T-helper 1 cell treated with Interleukin-12 subunit alpha and Interleukin-12 subunit beta and Interleukin-4 antibody, amounts not matched to agents 30 ng/mL and 1 ng/mL, for 36 hours (primary cell): Measurements from ENCODE around the gene PABPN1L. TPM values are rescaled to one million over a fixed set of nuclear protein-coding genes. Genes with fewer than 3 reads are reported as not detected.

ENCODE experiments used
- intact Hi-C: fragments of 100-400 bp; cut with micrococcal nuclease; formaldehyde crosslinking; loops from one replicate; pipeline ENCODE4 v1.15.1; 2024
- total RNA-seq: library from RNA; stranded (reverse); gene quantifications from 2 replicates; pipeline ENCODE4 v1.2.3, GENCODE V29; 2022

The PABPN1L gene
- total RNA-seq, 1 donor from 2014 or later, result not detected

DNA sequence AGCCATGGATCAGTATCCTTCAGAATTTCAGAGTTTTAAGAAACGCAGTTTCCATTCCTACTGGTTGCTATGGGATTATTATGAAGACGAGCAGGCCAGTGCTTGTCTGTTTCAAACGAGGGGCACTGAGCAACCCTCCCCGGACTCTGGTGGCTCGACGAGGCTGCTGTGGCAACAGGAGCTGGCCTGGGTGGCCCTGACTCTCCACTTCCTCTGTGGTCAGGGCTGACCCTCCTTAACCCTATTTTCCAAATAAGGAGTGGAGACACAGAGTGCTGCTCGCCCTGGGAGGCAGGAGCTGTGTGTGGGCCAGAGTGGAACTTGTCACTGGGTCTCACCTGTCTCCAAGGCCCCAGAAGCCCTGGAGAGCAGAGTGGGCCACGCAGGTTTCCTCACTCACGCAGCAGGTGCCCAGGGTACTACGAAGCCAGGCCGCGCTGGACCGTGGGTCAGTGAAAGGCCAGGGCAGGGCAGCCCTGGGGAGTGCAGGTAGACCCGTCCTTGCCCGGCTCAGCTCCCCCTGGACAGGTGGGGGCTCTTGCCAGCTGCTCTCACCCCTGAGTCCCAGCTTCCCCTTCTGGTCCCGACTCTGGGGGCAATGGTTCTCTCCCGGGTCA, 13.0 kb downstream of the PABPN1L start:
- intact Hi-C loops, result no loop called here

DNA sequence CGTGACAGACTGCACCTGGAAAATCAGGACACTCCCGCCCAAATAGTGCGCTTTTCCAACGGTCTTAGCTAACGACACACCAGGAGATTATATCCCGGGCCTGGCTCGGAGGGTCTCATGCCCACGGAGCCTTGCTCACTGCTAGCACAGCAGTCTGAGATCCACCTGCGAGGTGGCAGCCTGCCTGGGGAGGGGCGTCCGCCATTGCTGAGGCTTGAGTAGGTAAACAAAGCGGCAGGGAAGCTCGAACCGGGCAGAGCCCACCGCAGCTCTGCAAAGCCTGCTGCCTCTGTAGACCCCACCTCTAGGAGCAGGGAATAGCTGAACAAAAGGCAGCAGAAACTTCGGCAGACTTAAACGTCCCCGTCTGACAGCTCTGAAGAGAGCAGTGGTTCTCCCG, 14.8 kb downstream of the PABPN1L start:
- intact Hi-C loops, result no loop called here

DNA sequence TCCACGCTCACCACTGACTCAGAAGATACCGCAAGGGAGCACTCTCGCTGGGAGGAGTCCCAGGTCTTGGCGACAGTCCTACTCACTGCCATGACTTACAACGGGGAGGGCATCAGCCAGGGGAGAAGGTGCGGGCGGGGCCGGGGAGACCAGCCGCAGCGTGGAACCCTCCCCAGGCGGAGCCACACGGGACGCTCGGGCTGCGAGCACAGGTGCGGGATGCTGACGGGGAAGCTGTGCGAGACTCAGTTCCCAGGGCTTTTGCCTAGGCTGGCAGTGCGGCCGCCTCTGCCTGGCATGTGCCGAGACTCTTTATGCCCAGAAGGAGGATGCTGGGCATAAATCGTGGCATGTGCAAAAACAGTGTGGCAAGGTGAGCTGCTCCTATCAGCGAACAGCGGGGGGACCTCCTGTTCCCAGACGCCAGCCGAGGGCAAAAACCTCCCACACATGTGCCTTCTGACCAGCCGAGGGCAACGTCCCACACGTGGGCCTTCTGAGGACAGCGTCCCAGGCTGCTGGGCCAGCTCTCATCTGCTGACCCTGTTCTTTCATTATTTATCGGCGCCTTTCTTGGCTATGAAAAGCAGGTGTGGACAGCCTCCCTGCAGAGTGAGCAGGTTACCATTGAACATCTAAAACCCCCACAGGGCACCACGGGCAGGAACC, 15.8 kb downstream of the PABPN1L start:
- intact Hi-C loops, result no loop called here

DNA sequence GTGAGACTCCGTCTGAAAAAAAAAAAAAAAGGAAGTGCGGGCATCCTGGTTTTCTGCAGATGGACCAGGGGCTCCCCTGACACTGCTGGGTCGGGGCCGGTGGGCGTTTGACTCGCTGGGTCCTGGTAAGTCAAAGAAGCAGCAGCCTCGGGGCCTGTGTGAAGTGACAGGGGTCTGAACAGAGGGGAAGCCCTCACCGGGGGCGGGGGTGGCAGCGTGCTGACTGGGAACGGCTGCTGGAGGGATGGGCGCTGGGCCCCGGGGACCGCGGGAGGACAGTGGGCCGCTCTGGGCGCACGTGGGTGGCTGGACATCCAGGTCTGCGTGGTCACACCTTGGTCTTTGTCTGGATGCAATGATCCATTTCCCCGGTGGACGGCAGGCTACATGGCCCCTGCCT, 17.9 kb downstream of the PABPN1L start:
- intact Hi-C loops, result no loop called here

DNA sequence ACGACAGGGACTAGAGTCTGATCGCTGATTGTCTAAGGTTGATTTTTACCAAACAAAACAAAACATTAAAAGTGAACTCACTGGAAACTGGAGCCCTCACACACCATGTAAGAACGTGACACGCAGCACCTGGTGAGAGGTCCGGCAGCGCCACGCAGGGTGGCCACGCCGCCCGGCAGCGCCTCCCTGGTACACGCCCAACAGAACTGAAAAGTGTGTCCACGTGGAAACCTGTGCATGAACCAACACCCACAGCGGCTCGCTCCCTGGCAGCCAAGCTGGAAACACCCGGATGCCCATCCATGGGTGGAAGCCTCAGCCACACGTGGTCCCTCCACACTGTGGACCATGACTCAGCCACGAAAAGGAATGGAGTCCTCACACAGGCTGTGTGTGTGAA, 18.8 kb downstream of the PABPN1L start:
- intact Hi-C loops, result no loop called here

DNA sequence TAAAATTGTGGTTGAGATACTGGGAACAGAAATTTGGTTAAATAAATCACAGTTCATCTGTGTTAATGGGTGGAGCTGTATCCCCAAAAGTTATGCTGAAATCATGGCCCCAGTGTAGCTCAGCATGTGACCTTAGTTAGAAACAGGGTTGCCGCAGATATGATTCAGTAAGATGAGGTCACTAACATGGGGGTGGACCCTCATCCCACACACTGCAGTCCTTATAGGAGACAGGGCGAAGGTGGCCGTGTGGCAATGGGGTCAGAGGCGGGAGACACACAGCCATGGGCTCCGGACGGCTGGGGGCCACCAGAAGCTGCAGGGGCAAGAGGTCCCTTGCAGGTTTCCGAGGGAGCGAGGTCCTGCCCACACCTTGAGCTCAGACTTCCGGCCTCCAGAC, 20.4 kb downstream of the PABPN1L start:
- intact Hi-C loops, result no loop called here

DNA sequence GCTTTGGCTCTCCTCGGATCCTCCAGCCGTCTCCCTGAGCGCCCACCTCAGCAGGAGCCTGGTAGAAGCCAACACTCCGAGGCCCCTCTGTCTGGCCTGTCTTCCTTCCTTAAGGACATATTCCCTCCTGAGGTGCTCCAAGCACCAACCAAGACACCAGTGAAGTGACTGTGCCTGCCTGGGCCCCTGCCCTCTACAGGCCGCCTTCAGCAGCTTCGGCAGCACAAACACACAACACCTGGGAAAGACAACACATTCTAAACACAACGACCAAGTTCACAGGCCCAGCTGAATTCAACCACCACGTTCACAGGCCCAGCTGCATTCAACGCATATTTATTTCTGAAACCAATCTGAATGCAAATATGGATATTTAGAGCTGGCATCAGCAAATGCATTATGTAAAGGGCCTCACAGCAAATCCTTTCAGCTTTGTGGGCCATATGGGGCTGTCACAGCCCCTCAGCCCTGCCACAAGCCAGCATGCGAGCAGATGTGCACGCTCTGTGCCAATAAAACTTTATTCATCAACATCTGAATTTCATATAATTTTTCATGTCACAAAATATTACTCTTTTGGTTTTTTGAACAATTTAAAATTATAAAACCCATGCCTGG, 21.9 kb downstream of the PABPN1L start:
- intact Hi-C loops, result no loop called here

DNA sequence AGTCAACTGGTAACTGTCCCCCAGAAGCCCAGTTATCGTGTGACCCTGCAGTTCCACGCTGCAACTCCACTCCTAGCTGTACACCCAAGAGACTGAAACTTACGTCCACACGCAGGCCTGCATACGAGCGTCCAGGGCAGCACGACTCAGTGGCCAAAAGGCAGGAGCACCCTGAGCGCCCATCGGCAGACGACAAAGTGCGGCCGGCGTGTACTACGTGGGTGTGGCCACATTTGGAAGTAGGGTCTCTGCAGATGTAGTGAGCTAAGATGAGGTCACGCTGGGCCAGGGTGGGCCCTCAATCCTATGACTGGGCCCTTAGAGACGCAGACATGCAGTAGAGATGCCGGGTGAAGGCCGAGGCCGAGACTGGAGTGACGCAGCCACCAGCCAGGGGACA, 23.2 kb downstream of the PABPN1L start:
- intact Hi-C loops, result no loop called here

DNA sequence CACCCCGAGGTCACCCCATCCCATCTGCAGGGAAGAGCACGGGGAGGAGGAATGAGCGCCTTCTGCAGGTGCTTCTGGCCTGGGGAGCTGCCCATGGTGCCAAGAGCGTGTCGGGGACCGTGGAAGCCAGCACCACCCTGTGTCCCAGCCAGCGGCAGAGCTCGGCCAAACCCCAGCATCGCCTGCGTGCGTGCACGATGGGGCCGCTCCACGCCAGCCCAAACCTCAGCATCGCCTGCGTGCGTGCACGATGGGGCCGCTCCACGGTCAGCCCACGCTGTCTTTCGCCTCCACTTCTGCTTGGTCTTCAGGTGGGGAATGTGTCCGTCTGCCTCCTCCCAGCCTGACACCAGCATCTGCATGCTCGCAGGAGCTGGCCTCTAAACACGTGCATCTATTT, 23.7 kb downstream of the PABPN1L start:
- intact Hi-C loops, result no loop called here

DNA sequence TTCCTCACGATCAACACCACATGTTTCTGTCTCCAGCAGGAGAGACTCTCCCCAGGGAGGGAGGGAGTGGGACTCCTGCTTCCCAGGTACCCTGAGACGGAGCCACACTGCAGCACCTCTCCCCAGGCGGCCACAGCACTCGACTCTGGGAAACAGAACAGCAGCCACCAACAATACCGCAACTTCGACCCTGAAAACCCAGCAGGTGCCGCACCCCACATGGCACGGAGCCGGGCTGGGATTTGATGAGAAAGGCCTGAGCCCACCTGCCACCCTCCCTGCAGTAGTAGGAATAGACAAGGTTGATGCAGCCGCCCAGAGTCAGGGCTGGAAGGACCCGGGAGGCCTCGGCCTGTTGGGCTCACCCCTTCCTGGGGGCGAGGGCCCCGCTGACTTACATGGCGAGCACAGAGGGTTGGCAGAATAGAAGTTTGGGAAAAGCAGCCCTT, 24.1 kb downstream of the PABPN1L start:
- intact Hi-C loops, result no loop called here

DNA sequence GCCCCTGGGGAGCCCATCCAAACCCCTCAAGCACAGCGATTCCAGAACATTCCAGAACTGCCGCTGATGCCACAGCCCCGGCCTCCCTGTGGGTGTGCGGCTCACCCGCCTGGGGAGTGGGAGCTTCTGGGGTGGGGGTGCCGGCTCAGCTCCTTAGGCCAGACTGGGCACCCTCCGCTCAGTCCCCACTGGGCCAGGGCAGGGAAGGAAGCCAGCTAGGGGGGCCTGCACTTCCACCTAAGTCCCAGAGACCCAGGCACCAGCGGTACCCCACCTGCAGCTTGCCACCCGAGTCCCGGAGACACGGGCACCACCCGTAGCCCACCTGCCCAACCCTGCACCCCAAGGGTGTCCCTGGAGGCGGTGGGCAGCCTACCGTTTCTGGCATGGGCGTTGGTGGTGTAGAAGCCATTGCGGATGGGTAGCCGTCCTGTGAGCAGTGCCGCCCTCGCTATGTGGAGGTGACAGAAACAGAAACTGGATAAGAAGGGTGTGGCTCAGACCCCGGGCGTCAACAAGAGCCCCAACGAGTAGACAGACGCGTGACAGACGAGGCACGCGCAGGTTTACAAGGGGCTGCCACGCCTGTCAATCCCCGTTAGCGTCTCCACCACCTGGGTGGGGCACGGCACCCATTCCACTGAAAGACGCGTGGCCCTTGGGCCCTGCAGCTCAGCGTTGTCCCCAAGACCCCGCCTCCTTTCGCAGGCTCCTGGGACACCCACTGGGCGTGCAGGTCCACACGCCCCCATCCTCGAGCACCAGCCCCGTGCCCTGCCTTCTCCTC, 24.7 kb downstream of the PABPN1L start:
- intact Hi-C loops, result no loop called here

DNA sequence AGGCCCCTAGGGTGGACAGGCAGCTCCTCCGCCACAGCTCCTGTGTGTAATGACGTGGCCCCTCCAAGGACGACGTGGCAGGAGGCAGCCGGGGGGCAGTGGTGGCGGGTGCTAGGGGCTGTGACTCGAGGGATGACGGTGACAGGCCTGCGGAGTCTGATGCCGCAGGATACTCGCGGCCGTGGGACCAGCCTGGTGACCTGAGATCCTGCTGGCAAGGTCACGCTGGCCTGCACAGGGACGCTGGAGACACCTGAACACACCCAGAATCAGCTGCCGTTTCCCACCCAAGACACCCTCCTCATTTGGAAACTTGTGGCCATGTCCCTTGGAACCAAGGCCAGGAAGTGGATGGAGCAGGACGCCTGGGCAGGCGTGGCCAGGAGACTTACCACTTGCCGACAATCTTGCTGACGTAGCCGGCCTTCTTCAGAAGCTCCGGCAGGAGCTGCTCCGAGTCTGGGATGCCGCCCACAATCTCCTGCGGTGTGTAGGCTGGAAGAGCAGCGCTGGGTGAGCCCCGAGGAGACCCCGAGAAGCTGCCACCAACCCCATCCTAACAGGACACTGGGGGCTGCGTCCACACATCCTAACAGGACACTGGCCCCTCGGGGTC, 25.8 kb downstream of the PABPN1L start:
- intact Hi-C loops, result no loop called here

DNA sequence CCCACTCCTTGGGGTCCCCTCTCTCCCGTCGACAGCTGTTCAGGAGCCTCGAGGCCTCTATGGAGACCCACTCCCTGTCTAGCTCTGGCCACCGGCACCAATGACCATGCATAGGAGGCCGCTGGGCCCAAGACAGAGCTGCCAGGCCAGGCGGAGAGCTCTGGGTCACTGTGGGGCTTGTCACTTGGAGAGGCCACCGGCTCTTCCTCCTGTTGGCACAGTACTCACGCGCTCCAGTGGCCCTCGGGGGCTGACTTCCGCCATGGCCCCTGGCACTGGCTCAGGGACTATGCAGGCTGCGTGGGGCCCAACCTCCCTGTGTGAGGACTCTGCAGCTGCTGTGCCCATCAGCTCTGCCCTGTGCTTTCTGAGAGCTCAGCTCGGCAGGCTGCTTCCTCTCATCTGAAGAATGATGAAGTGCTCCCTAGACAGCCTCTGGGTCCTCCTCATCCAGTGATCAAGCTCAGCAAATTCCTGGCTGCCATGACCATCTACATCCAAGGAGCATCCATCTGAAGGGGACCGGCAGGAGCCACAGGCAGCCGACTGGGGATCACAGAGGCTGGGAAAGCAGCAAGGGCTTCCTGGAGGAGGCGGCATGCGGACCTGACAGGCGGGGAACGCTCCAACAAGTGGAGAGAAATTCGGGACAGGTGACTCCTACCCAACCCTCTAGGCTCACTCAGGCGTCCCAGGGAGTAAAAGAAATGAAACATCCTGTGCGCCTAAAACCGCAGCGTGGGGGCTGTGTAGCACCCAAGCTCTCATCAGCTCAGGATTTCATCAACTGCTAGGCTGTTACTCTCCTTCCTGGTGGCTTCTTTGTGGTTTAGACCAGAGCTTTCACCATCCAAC, 26.5 kb downstream of the PABPN1L start:
- intact Hi-C loops, result no loop called here

DNA sequence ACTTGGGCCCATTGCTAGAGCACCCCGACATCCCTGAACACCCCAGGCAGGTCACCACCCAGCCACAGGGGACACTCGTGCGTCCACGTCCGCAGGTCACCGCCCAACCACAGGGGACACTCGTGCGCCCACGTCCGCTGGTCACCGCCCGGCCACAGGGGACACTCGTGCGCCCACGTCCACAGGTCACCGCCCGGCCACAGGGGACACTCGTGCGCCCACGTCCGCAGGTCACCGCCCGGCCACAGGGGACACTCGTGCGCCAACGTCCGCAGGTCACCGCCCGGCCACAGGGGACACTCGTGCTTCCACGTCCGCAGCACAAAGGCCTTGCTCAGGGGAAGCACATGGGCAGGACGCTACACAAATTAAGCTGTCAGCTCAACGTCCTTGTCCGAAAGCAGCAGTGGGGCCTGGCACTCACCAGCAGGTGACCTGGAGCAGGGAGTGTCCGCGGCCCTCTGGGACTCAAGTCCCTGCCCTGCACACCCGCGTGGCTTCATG, 27.4 kb downstream of the PABPN1L start:
- intact Hi-C loops, result no loop called here

DNA sequence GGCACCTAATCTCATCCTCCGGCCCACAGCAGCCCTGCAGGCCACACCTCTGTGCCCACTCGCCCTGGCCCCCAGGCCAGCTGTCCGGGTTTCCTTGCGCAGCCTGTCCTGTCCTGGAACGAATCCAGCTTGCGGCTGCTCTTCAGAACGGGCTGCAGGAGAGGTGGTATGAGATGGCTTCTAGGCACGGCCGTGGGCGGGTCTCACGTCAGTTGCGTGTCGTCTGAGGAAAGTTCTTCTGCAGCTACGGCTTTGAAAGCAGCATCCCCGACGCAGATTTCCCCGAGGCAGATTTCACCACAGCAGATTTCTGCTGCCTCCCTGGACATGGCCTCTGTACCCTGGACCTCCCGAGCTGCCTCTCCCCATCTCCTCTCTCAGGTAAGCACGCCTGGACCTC, 27.9 kb downstream of the PABPN1L start:
- intact Hi-C loops, result no loop called here

DNA sequence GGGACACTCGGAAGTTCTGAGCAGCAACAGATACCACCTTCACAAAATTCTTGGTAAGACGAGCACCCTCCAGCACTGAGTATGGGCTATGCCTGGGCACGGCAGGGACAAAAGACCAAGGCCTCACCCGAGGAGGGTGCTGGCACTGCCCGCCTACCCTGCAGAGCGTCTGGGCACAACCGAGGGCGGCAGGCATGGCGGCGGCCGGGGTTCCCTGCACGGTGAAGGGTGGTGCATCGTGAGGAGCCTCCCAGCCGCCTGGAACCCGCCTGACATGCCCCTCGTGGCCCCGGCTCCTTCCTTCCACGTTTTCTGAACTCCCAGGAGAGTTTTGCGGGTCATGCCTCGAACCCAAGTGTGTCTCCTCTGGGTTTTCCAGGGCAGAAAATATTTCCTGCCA, 28.7 kb downstream of the PABPN1L start:
- intact Hi-C loops, result no loop called here

DNA sequence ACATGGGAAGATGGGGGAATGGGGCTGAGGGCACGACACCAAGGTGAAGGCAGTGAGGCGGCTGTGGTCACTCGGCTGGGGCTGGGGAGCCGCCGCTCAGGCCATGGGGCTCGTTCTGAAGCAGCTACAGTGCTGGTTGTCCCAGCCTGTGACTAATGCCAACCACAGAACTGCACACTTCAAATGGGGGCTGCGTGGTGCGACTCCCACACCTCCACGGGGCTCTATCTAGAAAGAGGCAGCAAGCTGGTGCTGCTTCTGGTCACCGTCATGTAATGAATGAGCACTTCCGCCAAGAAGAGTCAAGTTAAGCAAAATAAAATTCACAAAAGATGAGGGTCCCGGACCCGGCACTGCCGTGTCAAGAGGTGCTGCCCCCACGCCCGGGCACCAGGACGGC, 29.7 kb downstream of the PABPN1L start:
- intact Hi-C loops, result no loop called here

DNA sequence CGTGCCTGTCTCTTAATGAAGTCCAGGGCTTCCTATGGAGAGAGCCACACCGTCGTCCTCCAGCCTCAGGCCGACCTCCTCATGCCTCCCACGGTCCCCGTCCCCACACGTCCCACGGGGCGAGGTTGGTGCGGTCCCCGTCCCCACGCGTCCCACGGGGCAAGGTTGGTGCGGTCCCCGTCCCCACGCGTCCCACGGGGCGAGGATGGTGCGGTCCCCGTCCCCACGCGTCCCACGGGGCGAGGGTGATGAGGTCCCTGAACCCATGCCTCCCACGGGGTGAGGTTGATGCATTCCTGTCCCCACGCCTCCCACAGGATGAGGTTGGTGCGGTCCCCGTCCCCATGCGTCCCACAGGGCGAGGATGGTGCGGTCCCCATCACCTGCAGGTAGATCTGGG, 30.6 kb downstream of the PABPN1L start:
- intact Hi-C loops, result no loop called here

DNA sequence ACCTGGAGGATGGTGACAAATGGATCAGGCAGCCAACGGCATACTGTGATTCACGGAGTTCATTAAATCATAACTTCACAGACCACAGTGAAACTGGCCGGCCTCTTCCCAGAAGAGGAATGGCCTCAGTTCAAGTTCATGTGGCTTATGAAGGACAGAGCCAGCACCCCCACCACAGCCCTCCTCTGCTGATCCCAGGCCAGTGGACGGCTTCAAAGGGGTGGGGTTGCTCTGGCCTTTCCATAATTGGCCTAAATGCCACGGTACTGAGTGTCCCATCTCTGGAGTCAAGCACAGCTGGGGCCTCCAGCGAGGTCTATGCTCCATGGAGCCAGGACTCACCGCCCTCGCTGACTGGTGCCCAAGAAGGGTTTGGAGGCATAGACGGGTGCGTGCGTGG, 31.1 kb downstream of the PABPN1L start:
- intact Hi-C loops, result no loop called here

DNA sequence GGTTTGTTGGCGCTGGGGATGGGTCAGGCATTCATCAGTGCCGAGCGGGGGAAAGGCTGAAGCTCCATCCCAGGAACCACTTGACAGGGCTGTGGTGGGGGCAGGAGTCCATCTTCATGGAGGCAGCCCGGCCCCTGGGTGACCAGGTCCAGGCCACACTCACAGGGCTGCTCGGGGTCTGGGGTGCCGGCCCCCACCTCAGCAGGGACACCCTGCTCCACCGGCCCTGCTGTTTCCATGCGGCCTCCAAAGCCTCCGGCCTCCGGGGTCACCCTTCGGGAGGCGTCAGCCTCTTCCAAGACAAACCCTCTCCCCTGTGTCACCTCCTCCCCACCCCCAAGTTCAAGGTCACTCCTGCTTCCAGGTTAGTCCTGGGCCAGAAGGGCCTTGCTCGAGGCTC, 31.8 kb downstream of the PABPN1L start:
- intact Hi-C loops, result no loop called here

DNA sequence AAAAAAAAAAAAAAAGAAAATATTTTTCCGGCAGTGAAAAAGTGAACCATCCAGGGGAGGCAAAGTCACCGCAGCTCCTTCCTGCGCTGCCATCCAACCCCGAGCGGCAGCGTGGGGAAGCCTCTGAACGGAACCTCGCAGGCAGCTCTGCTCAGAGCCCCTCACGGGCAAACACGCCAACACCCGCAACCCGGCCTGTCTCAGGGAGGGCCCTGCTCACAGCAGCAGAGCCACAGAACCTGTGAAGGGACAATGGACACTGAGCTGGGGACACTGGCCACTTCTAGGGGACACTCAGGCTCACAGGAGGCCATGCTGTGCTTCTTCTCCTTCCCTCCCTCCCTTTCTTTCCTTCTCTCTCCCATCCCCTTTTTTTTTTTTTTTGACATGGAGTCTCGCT, 33.4 kb downstream of the PABPN1L start:
- intact Hi-C loops, result no loop called here
